K562 (cell line): ENCODE results near the gene RPS27. TPM values are rescaled to one million over a fixed set of nuclear protein-coding genes. Genes with fewer than 3 reads are reported as not detected.

Source experiments
- ARID3B ChIP-seq: fragments of 250-450 bp; sonication (Bioruptor Pico); IDR thresholded peaks from 2 replicates; pipeline ENCODE4 v1.4.0; 2020; ENCODE audit warnings: borderline replicate concordance
- ATF2 ChIP-seq: sonication (generic); formaldehyde crosslinking; IDR thresholded peaks from 2 replicates; pipeline ENCODE4 v1.8.1; 2022; ENCODE audit warnings: missing genetic modification reagents
- BCLAF1 ChIP-seq, 2 experiments: fragments of 450-650 bp in 1 of 2; IDR thresholded peaks; 2 replicates each; pipeline ENCODE4 v1.6.1; 2011 to 2017; ENCODE audit warnings: low read depth in 2 of 2, antibody characterized with exemption in 1 of 2, borderline replicate concordance in 1 of 2, low read length in 1 of 2, mild to moderate bottlenecking in 1 of 2, mixed read lengths in 1 of 2; ENCODE audit not compliant: control insufficient read depth in 1 of 2
- CC2D1A ChIP-seq: fragments of 450-650 bp; IDR thresholded peaks from 2 replicates; pipeline ENCODE4 v1.6.1; 2017; ENCODE audit warnings: mild to moderate bottlenecking
- CREB3 ChIP-seq: fragments of 450-650 bp; conservative IDR thresholded peaks from 2 replicates; pipeline ENCODE4 v1.6.1; 2016; ENCODE audit warnings: missing genetic modification characterization, low read depth, mild to moderate bottlenecking, missing compliant biosample characterization, moderate library complexity
- E2F4 ChIP-seq: sonication (generic); formaldehyde crosslinking; IDR thresholded peaks from 2 replicates; pipeline ENCODE4 v1.8.0; 2022; ENCODE audit warnings: mild to moderate bottlenecking, low read depth, missing genetic modification reagents
- ETS1 ChIP-seq: conservative IDR thresholded peaks from 2 replicates; pipeline ENCODE4 v1.6.1; 2011; ENCODE audit warnings: low read depth, mild to moderate bottlenecking, low read length; ENCODE audit not compliant: control insufficient read depth
- HDGF ChIP-seq: fragments of 450-650 bp; IDR thresholded peaks from 2 replicates; pipeline ENCODE4 v1.6.1; 2016
- ILF3 ChIP-seq: fragments of 450-650 bp; IDR thresholded peaks from 2 replicates; pipeline ENCODE4 v1.6.1; 2018; ENCODE audit warnings: antibody characterized with exemption, mild to moderate bottlenecking, moderate library complexity, borderline replicate concordance
- NFXL1 ChIP-seq: fragments of 450-650 bp; formaldehyde crosslinking; IDR thresholded peaks from 2 replicates; pipeline ENCODE4 v1.4.0; 2021; ENCODE audit warnings: mild to moderate bottlenecking
- PML ChIP-seq: IDR thresholded peaks from 2 replicates; pipeline ENCODE4 v1.6.1; 2012; ENCODE audit warnings: low read length, inconsistent platforms
- RBFOX2 ChIP-seq: fragments of 200-400 bp; formaldehyde crosslinking; IDR thresholded peaks from 2 replicates; pipeline ENCODE4 v1.6.1; 2017; ENCODE audit warnings: low read depth, mild to moderate bottlenecking, low read length, moderate library complexity
- USF2 ChIP-seq: sonication (generic); formaldehyde crosslinking; IDR thresholded peaks from 2 replicates; pipeline ENCODE4 v1.5.0; 2020; ENCODE audit warnings: missing genetic modification reagents
- YBX1 ChIP-seq: fragments of 450-650 bp; IDR thresholded peaks from 2 replicates; pipeline ENCODE4 v1.7.1; 2016; ENCODE audit warnings: mild to moderate bottlenecking
- ZBTB8A ChIP-seq: fragments of 450-650 bp; IDR thresholded peaks from 2 replicates; pipeline ENCODE4 v1.6.1; 2018; ENCODE audit warnings: mild to moderate bottlenecking, moderate library complexity; ENCODE audit not compliant: partially characterized antibody
- ZC3H8 ChIP-seq: fragments of 450-650 bp; IDR thresholded peaks from 2 replicates; pipeline ENCODE4 v1.6.1; 2017
- ZNF23 ChIP-seq: fragments of 250-450 bp; sonication (Bioruptor Pico); IDR thresholded peaks from 2 replicates; pipeline ENCODE4 v1.4.0; 2020; ENCODE audit warnings: mild to moderate bottlenecking
- ZNF354B ChIP-seq: fragments of 250-450 bp; sonication (Bioruptor Pico); IDR thresholded peaks from 2 replicates; pipeline ENCODE4 v1.4.0; 2020
- polyA plus RNA-seq, 8 experiments: library from polyadenylated mRNA; depleted of rRNA in 4 of 8; stranded (reverse) in 5 of 8; unstranded in 3 of 8; fragments of >200 nt; fragmentation: Nextera tagmentation in 2 of 8; fragmentation: Illumina TruSeq in 1 of 8; extraction: Ambion mirVana in 2 of 8; extraction: Trizol in 1 of 8; gene quantifications; 2 replicates each; pipeline versions ENCODE4 v1.2.1 to v1.2.3, GENCODE V29; 2011 to 2014; ENCODE audit warnings: inconsistent platforms in 1 of 8, missing spikeins in 1 of 8
- total RNA-seq, 7 experiments: library from RNA; depleted of rRNA in 6 of 7; stranded (reverse); fragments of >200 nt in 6 of 7; fragmentation: Illumina TruSeq in 2 of 7; extraction: Trizol in 2 of 7; gene quantifications; 2 replicates each; pipeline versions ENCODE4 v1.2.1 to v1.2.3, GENCODE V29; 2011 to 2021; ENCODE audit warnings: low replicate concordance in 1 of 7

Gene RPS27
- total and polyA plus RNA-seq, 9 of the 15 experiments (the other 6 are each of a cell fraction or from before 2014, with no cell fraction given) = 2,091 to 9,377 (median 6,706) TPM

GRCh38 chr1:153946622-153947241 lies 43.8 kb upstream of the RPS27 start, which contains the start of gene DENND4B (continued):
- TF ChIP-seq E2F4 (CRISPR knock-in tag) (no peak), ETS1 (peak; percentile 62; the same call in 1 of the 2 replicates), PML (no peak), RBFOX2 (peak; percentile 64), CC2D1A (no peak), HDGF (no peak), BCLAF1 (IDR thresholded peaks at IDR 0.05; ENCODE audit: borderline replicate concordance in 1 of 2, control insufficient read depth in 1 of 2, low read depth in 2 of 2, low read length in 1 of 2) (0 out of 4 replicates have a peak, but pooled peaks of 1 of the 2 experiments have one; percentile 51), ATF2 (CRISPR knock-in tag) (no peak), ZC3H8 (no peak), ILF3 (no peak), NFXL1 (CRISPR knock-in tag) (no peak), YBX1 (no peak), ZNF23 (CRISPR knock-in tag) (no peak), ZNF354B (CRISPR knock-in tag) (no peak), CREB3 (tag) (no peak), ZBTB8A (no peak), USF2 (CRISPR knock-in tag) (no peak), ARID3B (CRISPR knock-in tag) (no peak)
